ENCODE measurements around the gene RERE.

GRCh38 chr1:8607906-8608305, 209.5 kb downstream of the RERE start:
- TF ChIP-seq CREM (CRISPR knock-in tag; IDR thresholded peaks at IDR 0.05) (no peak), NFYB (CRISPR knock-in tag; conservative IDR thresholded peaks at IDR 0.05; ENCODE audit: low read depth) (no peak), ZNF532 (CRISPR knock-in tag; IDR thresholded peaks at IDR 0.05; ENCODE audit: borderline replicate concordance) (no peak), CTCF (IDR thresholded peaks at IDR 0.05) (no peak), SMAD4 (CRISPR knock-in tag; IDR thresholded peaks at IDR 0.05) (no peak), JUN (CRISPR knock-in tag; IDR thresholded peaks at IDR 0.05) (no peak), ATF2 (CRISPR knock-in tag; IDR thresholded peaks at IDR 0.05; ENCODE audit: borderline replicate concordance, low read depth) (no peak), ZNF138 (CRISPR knock-in tag; conservative IDR thresholded peaks at IDR 0.05) (no peak), IRF2 (CRISPR knock-in tag; IDR thresholded peaks at IDR 0.05; ENCODE audit: borderline replicate concordance, low read depth) (no peak), ZBTB21 (CRISPR knock-in tag; IDR thresholded peaks at IDR 0.05; ENCODE audit: borderline replicate concordance) (no peak), NR1H2 (CRISPR knock-in tag; IDR thresholded peaks at IDR 0.05) (no peak), PRDM15 (CRISPR knock-in tag; IDR thresholded peaks at IDR 0.05) (no peak), GTF2I (CRISPR knock-in tag; conservative IDR thresholded peaks at IDR 0.05) (no peak), NR3C1 (CRISPR knock-in tag; conservative IDR thresholded peaks at IDR 0.05; ENCODE audit: low read depth) (no peak)

Measured in WTC11 (cell line).